HepG2 (cell line): ENCODE data around the gene TCEANC2. TPM values are rescaled to one million over a fixed set of nuclear protein-coding genes. Genes with fewer than 3 reads are reported as not detected.

ENCODE experiments used
- CBX1 ChIP-seq: IDR thresholded peaks from one replicate; pipeline ENCODE4 v1.6.1; 2016; ENCODE audit warnings: antibody characterized with exemption, low read depth
- CEBPB ChIP-seq: IDR thresholded peaks from 2 replicates; pipeline ENCODE4 v1.6.1; 2011; ENCODE audit warnings: low read depth, low read length, improper control_type of control experiment, borderline replicate concordance
- CHD4 ChIP-seq: fragments of 200-600 bp; sonication (generic); IDR thresholded peaks from 2 replicates; pipeline ENCODE4 v1.7.0; 2017; ENCODE audit warnings: mild to moderate bottlenecking, low read length, borderline replicate concordance
- GATAD2A ChIP-seq: IDR thresholded peaks from 2 replicates; pipeline ENCODE4 v1.6.1; 2016
- KAT7 ChIP-seq: IDR thresholded peaks from 2 replicates; pipeline ENCODE4 v1.6.1; 2018; ENCODE audit warnings: borderline replicate concordance, missing compliant biosample characterization
- NCOR1 ChIP-seq: fragments of 200-600 bp; sonication (generic); IDR thresholded peaks from 2 replicates; pipeline ENCODE4 v1.7.0; 2017; ENCODE audit warnings: antibody characterized with exemption, low read length, borderline replicate concordance
- NR2F2 ChIP-seq: IDR thresholded peaks from 2 replicates; pipeline ENCODE4 v1.6.1; 2012; ENCODE audit warnings: low read depth, inconsistent platforms, borderline replicate concordance
- PTBP1 ChIP-seq: fragments of 200-400 bp; formaldehyde crosslinking; IDR thresholded peaks from 2 replicates; pipeline ENCODE4 v1.6.1; 2018; ENCODE audit warnings: low read length, low read depth; ENCODE audit not compliant: poor library complexity, severe bottlenecking
- RERE ChIP-seq: IDR thresholded peaks from 2 replicates; pipeline ENCODE4 v1.6.1; 2016; ENCODE audit warnings: low read depth, missing genetic modification reagents, missing compliant biosample characterization
- RFXANK ChIP-seq: IDR thresholded peaks from 2 replicates; pipeline ENCODE4 v1.6.1; 2016
- SOX6 ChIP-seq, 2 experiments: fragments of 450-650 bp in 1 of 2; sonication (generic) in 1 of 2; formaldehyde crosslinking in 1 of 2; IDR thresholded peaks; 2 replicates each; pipeline versions ENCODE4 v1.4.0 to v1.6.1; 2017 to 2020; ENCODE audit warnings: antibody characterized with exemption in 1 of 2, mild to moderate bottlenecking in 1 of 2, missing genetic modification reagents in 1 of 2
- THYN1 ChIP-seq: sonication (generic); formaldehyde crosslinking; IDR thresholded peaks from 2 replicates; pipeline ENCODE4 v1.8.1; 2023; ENCODE audit warnings: low read depth, mild to moderate bottlenecking, moderate library complexity, missing genetic modification reagents, borderline replicate concordance
- ZMYM3 ChIP-seq: sonication (generic); formaldehyde crosslinking; IDR thresholded peaks from 2 replicates; pipeline ENCODE4 v1.5.1; 2020; ENCODE audit warnings: mild to moderate bottlenecking, missing genetic modification reagents
- ZNF292 ChIP-seq: sonication (generic); formaldehyde crosslinking; IDR thresholded peaks from 2 replicates; pipeline ENCODE4 v1.8.1; 2022; ENCODE audit warnings: mild to moderate bottlenecking, low read depth, missing genetic modification reagents, borderline replicate concordance
- ZNF446 ChIP-seq: sonication (generic); formaldehyde crosslinking; IDR thresholded peaks from 2 replicates; pipeline ENCODE4 v1.5.0; 2020; ENCODE audit warnings: mild to moderate bottlenecking, missing genetic modification reagents
- ZNF550 ChIP-seq: sonication (generic); formaldehyde crosslinking; IDR thresholded peaks from 2 replicates; pipeline ENCODE4 v1.4.0; 2020; ENCODE audit warnings: mild to moderate bottlenecking, missing genetic modification reagents, borderline replicate concordance
- ZNF709 ChIP-seq: sonication (generic); formaldehyde crosslinking; IDR thresholded peaks from 2 replicates; pipeline ENCODE4 v1.5.0; 2020; ENCODE audit warnings: mild to moderate bottlenecking, missing genetic modification reagents
- ZNF776 ChIP-seq: sonication (generic); formaldehyde crosslinking; IDR thresholded peaks from 2 replicates; pipeline ENCODE4 v1.4.0; 2020; ENCODE audit warnings: mild to moderate bottlenecking, missing genetic modification reagents
- polyA plus RNA-seq, 8 experiments: library from polyadenylated mRNA; depleted of rRNA in 3 of 8; stranded (reverse) in 7 of 8; unstranded in 1 of 8; fragments of >200 nt; fragmentation: Illumina TruSeq in 4 of 8; extraction: Trizol in 4 of 8; gene quantifications; 2 replicates each; pipeline versions ENCODE4 v1.2.1 to v1.2.3, GENCODE V29; 2011 to 2016; ENCODE audit warnings: low read depth in 4 of 8, missing spikeins in 1 of 8, mixed read lengths in 1 of 8; ENCODE audit not compliant: insufficient read depth in 1 of 8
- total RNA-seq, 5 experiments: library from RNA; depleted of rRNA; stranded (reverse); fragments of >200 nt; fragmentation: Illumina TruSeq; extraction: Trizol; gene quantifications; 2 replicates each; pipeline ENCODE4 v1.2.3, GENCODE V29; 2016; ENCODE audit warnings: low read depth in 1 of 5
- TF ChIP-seq, protein P1 (sequence below): sonication (generic); formaldehyde crosslinking; IDR thresholded peaks from 2 replicates; pipeline ENCODE4 v1.5.0; 2020; ENCODE audit warnings: missing genetic modification reagents
- TF ChIP-seq, protein P2 (sequence below): IDR thresholded peaks from 2 replicates; pipeline ENCODE4 v1.6.1; 2016; ENCODE audit warnings: mild to moderate bottlenecking, missing biosample characterization, missing genetic modification reagents
- TF ChIP-seq, protein P3 (sequence below): IDR thresholded peaks from 2 replicates; pipeline ENCODE4 v1.6.1; 2012; ENCODE audit warnings: low read depth, low read length, improper control_type of control experiment

The TCEANC2 gene
- total and polyA plus RNA-seq, 2 of the 13 experiments (the other 11 are each of a cell fraction or from before 2014, with no cell fraction given): 3.8 to 5.0 TPM

DNA sequence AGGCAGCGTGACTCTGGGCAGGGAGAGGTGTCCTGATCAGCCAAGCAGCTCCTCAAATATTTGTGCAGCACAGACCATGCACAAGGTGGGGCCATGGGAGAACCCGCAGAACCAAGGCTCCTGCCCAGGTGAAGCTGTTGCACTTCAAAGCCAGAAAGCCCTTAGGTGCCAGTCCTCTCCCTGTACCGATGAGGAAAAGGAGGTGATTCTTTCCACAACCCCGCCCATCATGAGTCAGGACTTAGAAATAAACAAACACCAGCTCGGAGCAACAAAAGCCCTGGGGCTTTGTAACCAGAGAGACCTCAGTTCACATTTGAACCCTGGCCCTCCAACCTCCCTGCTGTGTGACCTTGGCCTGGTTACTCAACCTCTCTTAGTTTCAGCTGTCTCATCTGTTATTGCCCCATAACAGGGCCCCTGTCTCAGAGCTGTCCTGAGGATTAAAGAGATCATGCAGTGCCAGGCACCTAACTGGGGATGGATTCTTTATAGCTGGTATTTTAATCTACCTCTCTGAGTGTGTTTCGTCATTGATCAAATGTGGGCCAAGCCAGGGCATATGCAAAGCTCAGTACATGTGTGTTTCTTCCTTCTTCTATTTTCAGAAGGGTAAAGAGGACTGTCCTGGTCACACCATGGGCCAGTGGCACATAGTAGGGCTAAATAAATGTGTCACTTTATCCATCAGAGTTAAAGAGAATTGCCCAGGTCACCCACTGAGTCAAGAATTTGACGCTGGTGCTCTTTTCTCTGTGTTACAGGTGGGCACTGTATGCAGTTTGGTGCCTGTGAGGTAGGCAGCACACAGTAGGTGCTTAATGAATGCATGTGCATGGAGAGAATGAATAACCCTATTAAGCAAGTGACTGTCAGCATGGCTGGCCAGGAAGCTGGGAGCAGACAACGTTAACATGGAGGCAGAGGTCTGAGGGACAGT is 36.8 kb upstream of the TCEANC2 start (continued):
- TF ChIP-seq, protein P1, sequence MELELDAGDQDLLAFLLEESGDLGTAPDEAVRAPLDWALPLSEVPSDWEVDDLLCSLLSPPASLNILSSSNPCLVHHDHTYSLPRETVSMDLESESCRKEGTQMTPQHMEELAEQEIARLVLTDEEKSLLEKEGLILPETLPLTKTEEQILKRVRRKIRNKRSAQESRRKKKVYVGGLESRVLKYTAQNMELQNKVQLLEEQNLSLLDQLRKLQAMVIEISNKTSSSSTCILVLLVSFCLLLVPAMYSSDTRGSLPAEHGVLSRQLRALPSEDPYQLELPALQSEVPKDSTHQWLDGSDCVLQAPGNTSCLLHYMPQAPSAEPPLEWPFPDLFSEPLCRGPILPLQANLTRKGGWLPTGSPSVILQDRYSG (CRISPR knock-in tag): no peak
- no peak for TF ChIP-seq ZNF709 (CRISPR knock-in tag)
- TF ChIP-seq CEBPB: peak; percentile 95
- TF ChIP-seq THYN1: no peak
- peak; percentile 82 for TF ChIP-seq NR2F2
- no peak for TF ChIP-seq SOX6 (IDR thresholded peaks at IDR 0.05)
- peak; percentile 89 for TF ChIP-seq SOX6 (CRISPR knock-in tag; IDR thresholded peaks at IDR 0.05)
- TF ChIP-seq CBX1: no peak
- TF ChIP-seq RERE (CRISPR knock-in tag): no peak
- TF ChIP-seq RFXANK: 0 out of 2 replicates have a peak, but pooled peaks have one; percentile 15
- TF ChIP-seq CHD4: peak; percentile 95; the same call in 1 of the 2 replicates
- TF ChIP-seq ZNF292 (CRISPR knock-in tag): 0 out of 2 replicates have a peak, but pooled peaks have one; percentile 29
- TF ChIP-seq NCOR1: peak; percentile 85
- no peak for TF ChIP-seq ZNF550
- no peak for TF ChIP-seq KAT7 (CRISPR knock-in tag)
- TF ChIP-seq GATAD2A: peak; percentile 88
- TF ChIP-seq, protein P2, sequence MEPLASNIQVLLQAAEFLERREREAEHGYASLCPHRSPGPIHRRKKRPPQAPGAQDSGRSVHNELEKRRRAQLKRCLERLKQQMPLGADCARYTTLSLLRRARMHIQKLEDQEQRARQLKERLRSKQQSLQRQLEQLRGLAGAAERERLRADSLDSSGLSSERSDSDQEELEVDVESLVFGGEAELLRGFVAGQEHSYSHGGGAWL (CRISPR knock-in tag): no peak
- TF ChIP-seq ZNF446 (CRISPR knock-in tag): no peak
- 0 out of 2 replicates have a peak, but pooled peaks have one; percentile 25 for TF ChIP-seq ZNF776 (CRISPR knock-in tag)
- no peak for TF ChIP-seq PTBP1
- TF ChIP-seq, protein P3, sequence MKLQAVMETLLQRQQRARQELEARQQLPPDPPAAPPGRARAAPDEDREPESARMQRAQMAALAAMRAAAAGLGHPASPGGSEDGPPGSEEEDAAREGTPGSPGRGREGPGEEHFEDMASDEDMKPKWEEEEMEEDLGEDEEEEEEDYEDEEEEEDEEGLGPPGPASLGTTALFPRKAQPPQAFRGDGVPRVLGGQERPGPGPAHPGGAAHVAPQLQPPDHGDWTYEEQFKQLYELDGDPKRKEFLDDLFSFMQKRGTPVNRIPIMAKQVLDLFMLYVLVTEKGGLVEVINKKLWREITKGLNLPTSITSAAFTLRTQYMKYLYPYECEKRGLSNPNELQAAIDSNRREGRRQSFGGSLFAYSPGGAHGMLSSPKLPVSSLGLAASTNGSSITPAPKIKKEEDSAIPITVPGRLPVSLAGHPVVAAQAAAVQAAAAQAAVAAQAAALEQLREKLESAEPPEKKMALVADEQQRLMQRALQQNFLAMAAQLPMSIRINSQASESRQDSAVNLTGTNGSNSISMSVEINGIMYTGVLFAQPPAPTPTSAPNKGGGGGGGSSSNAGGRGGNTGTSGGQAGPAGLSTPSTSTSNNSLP: peak; percentile 66
- peak; percentile 99 for TF ChIP-seq ZMYM3 (CRISPR knock-in tag)
